PFSK-1 (cell line): ENCODE data around the gene TRAF6.

Source experiments
- FOXP2 ChIP-seq: optimal IDR thresholded peaks from 2 replicates; pipeline ENCODE3; 2011; ENCODE audit warnings: borderline replicate concordance, control low read depth, inconsistent platforms; ENCODE audit not compliant: insufficient read depth; ENCODE audit errors: extremely low read length, extremely low read depth
- POLR2AphosphoS5 ChIP-seq: IDR thresholded peaks from 2 replicates; pipeline ENCODE4 v1.6.1; 2012; ENCODE audit warnings: low read depth, mild to moderate bottlenecking, control low read depth, low read length, moderate library complexity
- REST ChIP-seq, 2 experiments: IDR thresholded peaks; 2 replicates each; pipeline versions ENCODE4 v1.6.1 to v1.8.0; 2011 to 2012; ENCODE audit warnings: low read depth in 2 of 2, low read length in 2 of 2, control low read depth in 1 of 2, inconsistent platforms in 1 of 2, mild to moderate bottlenecking in 1 of 2, moderate library complexity in 1 of 2; ENCODE audit not compliant: insufficient read depth in 1 of 2
- SIN3A ChIP-seq: IDR thresholded peaks from 2 replicates; pipeline ENCODE4 v1.6.1; 2012; ENCODE audit warnings: mild to moderate bottlenecking, low read length, moderate library complexity, borderline replicate concordance; ENCODE audit not compliant: insufficient read depth
- TAF1 ChIP-seq: IDR thresholded peaks from 2 replicates; pipeline ENCODE4 v1.6.1; 2012; ENCODE audit warnings: low read length, control low read depth, borderline replicate concordance; ENCODE audit not compliant: insufficient read depth

The TRAF6 gene

GRCh38 chr11:36446135-36446534, 63.9 kb downstream of the TRAF6 start:
- TF ChIP-seq FOXP2 = no peak

DNA sequence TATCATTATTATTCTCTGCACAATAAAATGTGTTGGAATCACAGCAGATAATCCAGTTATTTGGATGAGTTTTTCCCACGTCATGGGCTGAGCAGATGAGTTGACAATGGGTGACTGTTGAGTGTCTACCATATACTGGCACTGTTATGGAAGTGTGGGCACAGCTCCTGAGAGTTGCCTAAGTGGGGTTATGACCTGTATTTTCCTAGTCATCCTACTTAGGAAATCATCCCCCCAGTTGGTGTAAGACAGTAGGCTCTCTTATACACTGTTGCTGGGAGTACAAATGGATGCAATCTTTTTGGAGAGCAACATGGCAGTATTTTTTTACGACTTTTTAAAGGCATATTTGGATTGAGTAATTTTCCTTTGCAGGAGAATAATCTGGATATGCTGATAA, 66.4 kb downstream of the TRAF6 start:
- TF ChIP-seq FOXP2 = no peak
- no peak for TF ChIP-seq POLR2AphosphoS5
- no peak for TF ChIP-seq TAF1
- TF ChIP-seq REST (IDR thresholded peaks at IDR 0.05; ENCODE audit: insufficient read depth in 1 of 2, low read depth in 2 of 2, low read length in 2 of 2) = no peak
- no peak for TF ChIP-seq SIN3A

- TF ChIP-seq POLR2AphosphoS5 (no peak), SIN3A (no peak), FOXP2 (no peak), TAF1 (no peak), REST (IDR thresholded peaks at IDR 0.05; ENCODE audit: insufficient read depth in 1 of 2, low read depth in 2 of 2, low read length in 2 of 2) (no peak)
Observed at GRCh38 chr11:36441610-36442208, 68.4 kb downstream of the TRAF6 start.

GRCh38 chr11:36438126-36438525, 71.9 kb downstream of the TRAF6 start:
- TF ChIP-seq FOXP2 (no peak), TAF1 (no peak), POLR2AphosphoS5 (no peak), REST (IDR thresholded peaks at IDR 0.05; ENCODE audit: insufficient read depth in 1 of 2, low read depth in 2 of 2, low read length in 2 of 2) (no peak), SIN3A (no peak)

GRCh38 chr11:36437413-36437812, 72.7 kb downstream of the TRAF6 start:
- no peak for TF ChIP-seq REST (IDR thresholded peaks at IDR 0.05; ENCODE audit: insufficient read depth in 1 of 2, low read depth in 2 of 2, low read length in 2 of 2)
- TF ChIP-seq SIN3A = no peak
- no peak for TF ChIP-seq TAF1
- no peak for TF ChIP-seq POLR2AphosphoS5
- no peak for TF ChIP-seq FOXP2
